ENCODE data around the gene LRRC52.

LRRC52 gene

DNA sequence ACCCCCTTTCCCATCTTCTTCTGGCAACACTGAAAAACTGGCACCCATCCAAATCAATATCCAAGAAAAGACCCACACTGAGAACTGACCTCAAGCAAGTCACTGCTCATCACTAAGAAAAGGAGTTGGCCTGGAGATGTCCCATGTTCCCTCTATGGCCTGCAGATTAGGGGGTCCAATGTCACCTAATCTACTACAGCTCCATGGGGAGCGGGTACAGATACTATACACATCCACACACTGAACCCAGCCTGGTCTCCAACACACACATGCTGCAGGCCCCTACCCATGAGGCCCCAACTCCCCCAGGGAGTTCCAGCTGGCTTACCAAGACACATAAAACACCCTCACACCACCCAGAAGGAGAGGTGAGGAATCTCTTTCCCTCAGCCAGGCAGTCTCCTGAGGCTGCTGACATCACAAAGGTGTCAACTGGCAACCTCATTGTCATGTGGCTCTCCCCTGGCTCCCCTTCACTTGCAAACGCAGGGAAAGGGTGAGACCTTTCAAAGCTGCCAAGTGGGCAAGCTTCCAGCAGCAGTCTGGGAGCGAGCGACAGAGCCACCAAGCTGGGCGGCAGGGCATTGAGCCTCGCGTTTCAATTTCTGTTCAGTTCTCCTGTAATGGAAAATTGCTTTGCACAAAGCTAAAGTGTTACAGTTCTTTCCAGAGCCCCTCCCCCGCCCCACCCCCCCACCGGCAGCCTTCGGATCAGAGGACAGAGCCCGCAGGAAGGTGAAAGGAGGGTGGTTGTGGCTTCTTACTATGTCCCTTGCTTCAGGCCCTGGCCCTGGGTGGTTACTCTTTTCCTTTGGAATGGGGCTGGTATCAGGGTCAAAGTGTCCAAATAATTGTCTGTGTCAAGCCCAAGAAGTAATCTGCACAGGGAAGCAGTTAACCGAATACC is at the start of gene LRRC52:
TSS of gene LRRC52 (plus strand) at position 469 of the 907 bp plus-strand sequence. CDS start at position 766, 297 bp downstream.
- TF ChIP-seq, protein P1, sequence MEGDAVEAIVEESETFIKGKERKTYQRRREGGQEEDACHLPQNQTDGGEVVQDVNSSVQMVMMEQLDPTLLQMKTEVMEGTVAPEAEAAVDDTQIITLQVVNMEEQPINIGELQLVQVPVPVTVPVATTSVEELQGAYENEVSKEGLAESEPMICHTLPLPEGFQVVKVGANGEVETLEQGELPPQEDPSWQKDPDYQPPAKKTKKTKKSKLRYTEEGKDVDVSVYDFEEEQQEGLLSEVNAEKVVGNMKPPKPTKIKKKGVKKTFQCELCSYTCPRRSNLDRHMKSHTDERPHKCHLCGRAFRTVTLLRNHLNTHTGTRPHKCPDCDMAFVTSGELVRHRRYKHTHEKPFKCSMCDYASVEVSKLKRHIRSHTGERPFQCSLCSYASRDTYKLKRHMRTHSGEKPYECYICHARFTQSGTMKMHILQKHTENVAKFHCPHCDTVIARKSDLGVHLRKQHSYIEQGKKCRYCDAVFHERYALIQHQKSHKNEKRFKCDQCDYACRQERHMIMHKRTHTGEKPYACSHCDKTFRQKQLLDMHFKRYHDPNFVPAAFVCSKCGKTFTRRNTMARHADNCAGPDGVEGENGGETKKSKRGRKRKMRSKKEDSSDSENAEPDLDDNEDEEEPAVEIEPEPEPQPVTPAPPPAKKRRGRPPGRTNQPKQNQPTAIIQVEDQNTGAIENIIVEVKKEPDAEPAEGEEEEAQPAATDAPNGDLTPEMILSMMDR (IDR thresholded peaks at IDR 0.05) = no peak; the same call in 1 of the 2 replicates

GRCh38 chr1:165494949-165495857 is 48.6 kb upstream of the LRRC52 start:
- TF ChIP-seq, protein P1 (IDR thresholded peaks at IDR 0.05) = no peak

GRCh38 chr1:165495858-165496205 is 48.0 kb upstream of the LRRC52 start:
- TF ChIP-seq, protein P1 (IDR thresholded peaks at IDR 0.05) = no peak

GRCh38 chr1:165496501-165496900 is 47.3 kb upstream of the LRRC52 start:
- TF ChIP-seq, protein P1 (IDR thresholded peaks at IDR 0.05) = no peak

- TF ChIP-seq, protein P1 (IDR thresholded peaks at IDR 0.05) = no peak
Observed at GRCh38 chr1:165497069-165498013, 46.5 kb upstream of the LRRC52 start.

DNA sequence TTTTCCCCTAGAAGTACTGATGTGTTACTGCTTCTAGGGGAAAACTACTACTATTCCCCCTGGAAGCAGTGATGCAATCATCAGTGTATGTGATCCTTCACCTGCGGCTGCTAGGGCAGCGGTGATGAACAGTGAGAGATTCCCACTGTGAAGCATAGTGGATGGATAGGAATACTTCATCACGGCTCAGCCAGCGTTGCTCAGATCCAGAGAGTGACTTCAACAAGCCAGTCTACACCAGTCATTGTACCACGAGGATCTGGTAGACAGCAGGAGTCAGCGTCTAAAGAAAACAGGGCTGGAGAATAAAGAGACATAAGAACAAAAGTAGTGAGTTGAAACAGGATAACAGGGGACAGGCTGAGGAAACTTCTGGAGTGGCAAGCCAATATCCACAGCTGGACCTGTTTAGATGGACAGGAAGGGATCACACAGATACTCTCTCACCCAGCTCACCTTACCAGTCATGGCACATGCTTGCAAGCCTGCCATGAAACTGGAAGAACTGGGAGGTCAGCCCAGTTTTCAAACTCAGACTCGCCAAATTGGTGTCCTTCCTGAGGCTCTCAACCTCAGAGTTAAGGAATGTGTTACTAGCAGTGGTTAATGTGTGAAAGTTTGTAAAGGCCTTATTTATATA is 42.4 kb upstream of the LRRC52 start:
- TF ChIP-seq, protein P1 (IDR thresholded peaks at IDR 0.05) = no peak
